ENCODE results near the gene RAP2A. TPM values are rescaled to one million over a fixed set of nuclear protein-coding genes. Genes with fewer than 3 reads are reported as not detected.

The RAP2A gene
- total RNA-seq, 2 experiments from 2014 or later, result 9.2 to 15.4 TPM

DNA sequence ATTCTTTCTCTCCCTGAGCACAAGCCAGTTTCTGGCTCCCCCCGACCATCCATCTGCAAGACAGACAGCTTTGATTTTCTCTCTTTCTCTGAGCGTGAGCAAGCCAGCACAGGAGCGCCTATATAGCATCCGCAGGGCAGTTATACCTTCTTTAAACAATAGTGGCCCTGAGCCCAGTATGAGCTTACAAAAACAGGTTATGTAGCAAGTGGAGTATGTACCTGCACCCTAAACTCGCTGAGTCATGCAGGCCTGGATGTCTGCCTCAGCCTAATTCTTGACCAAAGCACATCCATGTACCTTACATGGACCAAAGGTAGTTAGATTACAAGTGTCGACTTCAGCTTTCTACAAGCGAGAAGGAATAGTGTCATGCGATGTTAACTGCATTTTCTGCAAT lies 61.7 kb downstream of the RAP2A start:
- ChIA-PET CTCF (ENCODE audit: unreplicated experiment) (no interaction called here), POLR2A (no interaction called here)
- no peak overlapping the region for H3K4me3 ChIP-seq (ENCODE audit: low read depth, low read length, poor library complexity, severe bottlenecking)
- no TSS peak for BruUV-seq (replicated peaks)
- DNase-seq (ENCODE audit: low spot score), result no peak
- H4K20me1 ChIP-seq (ENCODE audit: insufficient read depth, low read length), result no peaks in the 10 kb centered on the region
- H3K4me1 ChIP-seq (ENCODE audit: insufficient read depth, low read length, poor library complexity, severe bottlenecking), result no peaks in the 10 kb centered on the region
- intact Hi-C loops (cut with micrococcal nuclease; ENCODE audit: unreplicated experiment), result no loop called here
- H2AFZ ChIP-seq (ENCODE audit: low read length), result no peak overlapping the region
- no peak overlapping the region for H3K27ac ChIP-seq (ENCODE audit: low read depth, low read length, poor library complexity, severe bottlenecking)
- H3K9me2 ChIP-seq (ENCODE audit: insufficient read depth, low read length), result no peaks in the 10 kb centered on the region
- no peaks in the 10 kb centered on the region for H3K79me2 ChIP-seq (ENCODE audit: insufficient read depth, low read depth, low read length)
- no peaks in the 10 kb centered on the region for H3K36me3 ChIP-seq (ENCODE audit: insufficient read depth, low read length)
- TF ChIP-seq EZH2phosphoT487 (IDR thresholded peaks at IDR 0.05; ENCODE audit: borderline replicate concordance, low read depth, low read length), result no peak
- TF ChIP-seq, protein P1, sequence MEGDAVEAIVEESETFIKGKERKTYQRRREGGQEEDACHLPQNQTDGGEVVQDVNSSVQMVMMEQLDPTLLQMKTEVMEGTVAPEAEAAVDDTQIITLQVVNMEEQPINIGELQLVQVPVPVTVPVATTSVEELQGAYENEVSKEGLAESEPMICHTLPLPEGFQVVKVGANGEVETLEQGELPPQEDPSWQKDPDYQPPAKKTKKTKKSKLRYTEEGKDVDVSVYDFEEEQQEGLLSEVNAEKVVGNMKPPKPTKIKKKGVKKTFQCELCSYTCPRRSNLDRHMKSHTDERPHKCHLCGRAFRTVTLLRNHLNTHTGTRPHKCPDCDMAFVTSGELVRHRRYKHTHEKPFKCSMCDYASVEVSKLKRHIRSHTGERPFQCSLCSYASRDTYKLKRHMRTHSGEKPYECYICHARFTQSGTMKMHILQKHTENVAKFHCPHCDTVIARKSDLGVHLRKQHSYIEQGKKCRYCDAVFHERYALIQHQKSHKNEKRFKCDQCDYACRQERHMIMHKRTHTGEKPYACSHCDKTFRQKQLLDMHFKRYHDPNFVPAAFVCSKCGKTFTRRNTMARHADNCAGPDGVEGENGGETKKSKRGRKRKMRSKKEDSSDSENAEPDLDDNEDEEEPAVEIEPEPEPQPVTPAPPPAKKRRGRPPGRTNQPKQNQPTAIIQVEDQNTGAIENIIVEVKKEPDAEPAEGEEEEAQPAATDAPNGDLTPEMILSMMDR (conservative IDR thresholded peaks at IDR 0.05; ENCODE audit: low read length), result no peak
- H3K4me2 ChIP-seq (ENCODE audit: low read length), result no peak overlapping the region
- no peaks in the 10 kb centered on the region for H3K9me3 ChIP-seq (ENCODE audit: low read length)

DNA sequence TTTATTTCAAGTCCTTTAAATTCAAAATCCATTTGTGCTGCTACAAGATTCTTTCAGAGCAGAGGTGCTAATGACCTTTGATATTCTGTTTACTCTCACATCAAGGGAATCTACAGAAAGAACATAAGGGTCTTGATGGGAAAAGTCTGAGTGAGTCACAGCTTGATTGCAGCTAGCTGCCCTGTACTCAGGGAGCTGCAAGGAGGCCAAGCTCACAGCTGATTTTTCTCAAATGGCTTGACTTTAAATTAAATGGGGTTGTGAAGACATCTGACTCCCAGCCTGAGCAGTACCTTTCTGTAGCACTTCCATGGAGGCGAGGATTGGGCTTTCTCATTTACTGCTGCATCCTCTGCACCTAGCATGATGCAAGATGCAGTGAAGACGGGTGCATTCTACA lies 62.5 kb downstream of the RAP2A start:
- H3K4me2 ChIP-seq (ENCODE audit: low read length), result no peak overlapping the region
- ChIA-PET CTCF (ENCODE audit: unreplicated experiment) (no interaction called here), POLR2A (no interaction called here)
- H3K36me3 ChIP-seq (ENCODE audit: insufficient read depth, low read length), result no peaks in the 10 kb centered on the region
- no peak for TF ChIP-seq EZH2phosphoT487 (IDR thresholded peaks at IDR 0.05; ENCODE audit: borderline replicate concordance, low read depth, low read length)
- TF ChIP-seq, protein P1 (conservative IDR thresholded peaks at IDR 0.05; ENCODE audit: low read length), result no peak
- H3K4me3 ChIP-seq (ENCODE audit: low read depth, low read length, poor library complexity, severe bottlenecking), result no peak overlapping the region
- no peaks in the 10 kb centered on the region for H4K20me1 ChIP-seq (ENCODE audit: insufficient read depth, low read length)
- no TSS peak for BruUV-seq (replicated peaks)
- no peak overlapping the region for H3K27ac ChIP-seq (ENCODE audit: low read depth, low read length, poor library complexity, severe bottlenecking)
- intact Hi-C loops (cut with micrococcal nuclease; ENCODE audit: unreplicated experiment), result no loop called here
- H3K9me3 ChIP-seq (ENCODE audit: low read length), result no peaks in the 10 kb centered on the region
- no peaks in the 10 kb centered on the region for H3K4me1 ChIP-seq (ENCODE audit: insufficient read depth, low read length, poor library complexity, severe bottlenecking)
- H3K9me2 ChIP-seq (ENCODE audit: insufficient read depth, low read length), result no peaks in the 10 kb centered on the region
- no peaks in the 10 kb centered on the region for H3K79me2 ChIP-seq (ENCODE audit: insufficient read depth, low read depth, low read length)
- no peak overlapping the region for H2AFZ ChIP-seq (ENCODE audit: low read length)
- no peak for DNase-seq (ENCODE audit: low spot score)

DNA sequence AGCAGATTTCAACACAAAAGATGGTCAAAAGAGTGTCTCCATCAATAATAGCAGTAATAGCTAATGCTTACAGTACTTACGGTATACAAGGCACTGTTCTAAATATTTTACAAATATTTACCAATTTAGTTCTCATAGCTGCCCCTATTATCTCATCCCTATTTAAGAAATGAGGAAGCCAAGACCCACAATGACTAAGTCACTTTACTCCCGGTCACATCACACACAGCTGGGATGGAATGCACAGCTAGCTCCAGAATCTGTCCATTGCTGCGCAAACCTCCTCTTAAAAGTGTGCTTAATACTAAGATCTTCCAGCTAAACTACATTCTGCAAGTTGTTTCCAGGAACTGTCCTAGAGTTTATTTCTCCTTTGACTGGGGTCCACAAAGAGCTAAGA lies 63.4 kb downstream of the RAP2A start:
- no peaks in the 10 kb centered on the region for H4K20me1 ChIP-seq (ENCODE audit: insufficient read depth, low read length)
- H3K4me3 ChIP-seq (ENCODE audit: low read depth, low read length, poor library complexity, severe bottlenecking), result no peak overlapping the region
- H3K9me2 ChIP-seq (ENCODE audit: insufficient read depth, low read length), result no peaks in the 10 kb centered on the region
- no peak overlapping the region for H3K4me2 ChIP-seq (ENCODE audit: low read length)
- BruUV-seq (replicated peaks), result no TSS peak
- H2AFZ ChIP-seq (ENCODE audit: low read length), result no peak overlapping the region
- H3K9me3 ChIP-seq (ENCODE audit: low read length), result no peaks in the 10 kb centered on the region
- POLR2A ChIA-PET, result interaction anchor here (0.7 to 0.8 kb wide), 2 partner anchors 9 kb away, joined by 3 to 9 read pairs; no protein-coding TSS in a partner anchor
- CTCF ChIA-PET (ENCODE audit: unreplicated experiment), result no interaction called here
- TF ChIP-seq, protein P1 (conservative IDR thresholded peaks at IDR 0.05; ENCODE audit: low read length), result no peak
- no peak for TF ChIP-seq EZH2phosphoT487 (IDR thresholded peaks at IDR 0.05; ENCODE audit: borderline replicate concordance, low read depth, low read length)
- DNase-seq (ENCODE audit: low spot score), result no peak
- intact Hi-C loops (cut with micrococcal nuclease; ENCODE audit: unreplicated experiment), result no loop called here
- H3K36me3 ChIP-seq (ENCODE audit: insufficient read depth, low read length), result no peaks in the 10 kb centered on the region
- H3K27ac ChIP-seq (ENCODE audit: low read depth, low read length, poor library complexity, severe bottlenecking), result no peak overlapping the region
- H3K79me2 ChIP-seq (ENCODE audit: insufficient read depth, low read depth, low read length), result no peaks in the 10 kb centered on the region
- no peaks in the 10 kb centered on the region for H3K4me1 ChIP-seq (ENCODE audit: insufficient read depth, low read length, poor library complexity, severe bottlenecking)

Data from OCI-LY7 (cell line).